A673 (cell line): ENCODE data around the gene CCDC178. TPM values are rescaled to one million over a fixed set of nuclear protein-coding genes. Genes with fewer than 3 reads are reported as not detected.

Experiments
- BruUV-seq: library from RNA; stranded (reverse); fragments of 400-500 nt; replicated peaks from 2 replicates; lab custom pipeline; 2021; lab: Mats Ljungman, UMichigan
- CTCF ChIA-PET: fragments of 300-600 bp; sonication (Branson Sonifier 250); formaldehyde crosslinking; loops from one replicate; lab custom pipeline; 2022; ENCODE audit warnings: antibody characterized with exemption; lab: Charles Lee
- POLR2A ChIA-PET: fragments of 300-600 bp; sonication (Branson Sonifier 250); formaldehyde crosslinking; loops from one replicate; lab custom pipeline; 2022; ENCODE audit warnings: antibody characterized with exemption; ENCODE audit not compliant: low non-redundant PET; lab: Charles Lee
- DNase-seq: peaks from one replicate; pipeline ENCODE4 v3.0.0-alpha.2; 2015; ENCODE audit warnings: low spot score
- H3K27ac ChIP-seq: fragments of 200-600 bp; sonication (generic); 2 replicates; pipeline ENCODE4 v1.5.1; 2016; ENCODE audit warnings: mixed run types, low read depth, mild to moderate bottlenecking, mixed read lengths, antibody characterized with exemption, low read length; ENCODE audit not compliant: poor library complexity, severe bottlenecking
- H3K27me3 ChIP-seq: fragments of 200-600 bp; sonication (generic); replicated peaks from 2 replicates; pipeline ENCODE4 v1.6.1; 2017; ENCODE audit warnings: mixed run types, low read depth, mild to moderate bottlenecking, mixed read lengths, antibody characterized with exemption, low read length; ENCODE audit not compliant: insufficient read depth, poor library complexity
- H3K36me3 ChIP-seq: fragments of 200-600 bp; sonication (generic); 2 replicates; pipeline ENCODE4 v1.6.1; 2016; ENCODE audit warnings: mixed run types, mild to moderate bottlenecking, mixed read lengths, antibody characterized with exemption, low read length; ENCODE audit not compliant: insufficient read depth, poor library complexity, severe bottlenecking
- H3K4me1 ChIP-seq: fragments of 200-600 bp; sonication (generic); 2 replicates; pipeline ENCODE4 v1.6.1; 2017; ENCODE audit warnings: mixed run types, mild to moderate bottlenecking, mixed read lengths, antibody characterized with exemption, low read length; ENCODE audit not compliant: insufficient read depth, poor library complexity, severe bottlenecking
- H3K4me3 ChIP-seq: fragments of 200-600 bp; sonication (generic); 2 replicates; pipeline ENCODE4 v1.5.1; 2016; ENCODE audit warnings: low read depth, mixed run types, mild to moderate bottlenecking, mixed read lengths, low read length; ENCODE audit not compliant: poor library complexity, severe bottlenecking
- H3K9me3 ChIP-seq: fragments of 200-600 bp; sonication (generic); 2 replicates; pipeline ENCODE4 v1.6.1; 2016; ENCODE audit warnings: mixed run types, low read depth, mild to moderate bottlenecking, mixed read lengths, antibody characterized with exemption, low read length; ENCODE audit not compliant: poor library complexity, severe bottlenecking
- EZH2 ChIP-seq: fragments of 200-600 bp; sonication (generic); IDR thresholded peaks from 2 replicates; pipeline ENCODE4 v1.6.1; 2017; ENCODE audit warnings: borderline replicate concordance, low read depth, mild to moderate bottlenecking, mixed read lengths, antibody characterized with exemption, low read length; ENCODE audit not compliant: poor library complexity, severe bottlenecking
- intact Hi-C: fragments of 100-400 bp; cut with micrococcal nuclease; formaldehyde crosslinking; loops from one replicate; pipeline ENCODE4 v1.10.0; 2022; ENCODE audit not compliant: unreplicated experiment
- total RNA-seq: library from RNA; stranded (reverse); gene quantifications from 2 replicates; pipeline ENCODE4 v1.2.3, GENCODE V29; 2021
- TF ChIP-seq, protein P1 (sequence below): fragments of 300-800, 200-600 bp; sonication (generic); conservative IDR thresholded peaks from 2 replicates; pipeline ENCODE4 v1.5.1; 2017; ENCODE audit warnings: low read depth, mild to moderate bottlenecking, antibody characterized with exemption, low read length, moderate library complexity, mixed read lengths

CCDC178 gene
- total RNA-seq, 1 experiment from 2014 or later = not detected

GRCh38 chr18:33128581-33128980 lies 311.9 kb downstream of the CCDC178 start:
- intact Hi-C loops = no loop called here
- CTCF ChIA-PET = no interaction called here

DNA sequence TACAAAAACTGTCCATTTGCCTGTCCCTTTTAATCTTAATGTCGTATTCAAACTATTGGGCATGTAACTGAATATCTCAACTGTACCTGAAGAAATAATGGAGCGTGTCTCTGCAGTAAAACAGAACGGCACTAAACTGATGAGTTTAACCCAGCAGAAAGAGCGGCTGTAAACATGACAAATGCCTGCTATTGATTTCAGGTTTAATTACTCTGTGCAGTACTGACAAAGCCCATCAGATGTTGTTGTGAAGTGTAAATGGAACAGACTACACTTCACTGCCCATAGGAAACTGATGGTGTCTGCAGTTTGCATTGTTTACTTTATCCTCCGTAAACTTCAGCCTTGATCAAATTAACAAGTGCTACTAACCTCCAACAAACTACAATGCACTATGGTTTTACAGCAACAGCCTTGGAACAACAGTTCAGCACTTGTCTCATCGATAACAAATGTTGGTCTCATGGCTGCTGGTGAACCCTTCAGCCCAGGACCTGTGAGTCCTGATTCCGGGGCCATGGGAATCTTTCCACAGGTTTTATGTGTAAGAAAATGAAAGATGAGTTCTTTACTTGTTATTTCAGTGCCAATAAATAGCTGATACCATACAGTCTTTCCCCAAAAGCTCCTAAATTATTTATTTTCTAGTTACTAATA lies 316.5 kb downstream of the CCDC178 start:
- Histone ChIP-seq H3K4me3 (no peak overlapping the region), H3K4me1 (no peaks in the 10 kb centered on the region), H3K36me3 (no peaks in the 10 kb centered on the region), H3K27me3 (no peaks in the 10 kb centered on the region), H3K27ac (no peak overlapping the region), H3K9me3 (no peaks in the 10 kb centered on the region)
- intact Hi-C loops = loop anchor here (2.0 kb wide), 1 partner anchor 21 kb away; no protein-coding TSS in a partner anchor
- ChIA-PET CTCF (no interaction called here), POLR2A (no interaction called here)
- no TSS peak for BruUV-seq
- no peak for TF ChIP-seq EZH2
- TF ChIP-seq, protein P1, sequence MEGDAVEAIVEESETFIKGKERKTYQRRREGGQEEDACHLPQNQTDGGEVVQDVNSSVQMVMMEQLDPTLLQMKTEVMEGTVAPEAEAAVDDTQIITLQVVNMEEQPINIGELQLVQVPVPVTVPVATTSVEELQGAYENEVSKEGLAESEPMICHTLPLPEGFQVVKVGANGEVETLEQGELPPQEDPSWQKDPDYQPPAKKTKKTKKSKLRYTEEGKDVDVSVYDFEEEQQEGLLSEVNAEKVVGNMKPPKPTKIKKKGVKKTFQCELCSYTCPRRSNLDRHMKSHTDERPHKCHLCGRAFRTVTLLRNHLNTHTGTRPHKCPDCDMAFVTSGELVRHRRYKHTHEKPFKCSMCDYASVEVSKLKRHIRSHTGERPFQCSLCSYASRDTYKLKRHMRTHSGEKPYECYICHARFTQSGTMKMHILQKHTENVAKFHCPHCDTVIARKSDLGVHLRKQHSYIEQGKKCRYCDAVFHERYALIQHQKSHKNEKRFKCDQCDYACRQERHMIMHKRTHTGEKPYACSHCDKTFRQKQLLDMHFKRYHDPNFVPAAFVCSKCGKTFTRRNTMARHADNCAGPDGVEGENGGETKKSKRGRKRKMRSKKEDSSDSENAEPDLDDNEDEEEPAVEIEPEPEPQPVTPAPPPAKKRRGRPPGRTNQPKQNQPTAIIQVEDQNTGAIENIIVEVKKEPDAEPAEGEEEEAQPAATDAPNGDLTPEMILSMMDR = no peak
- no peak for DNase-seq

More at GRCh38 chr18:33128581-33128980, 311.9 kb downstream of the CCDC178 start:
- Histone ChIP-seq H3K27me3 (no peaks in the 10 kb centered on the region), H3K4me3 (no peak overlapping the region), H3K27ac (no peak overlapping the region), H3K9me3 (no peaks in the 10 kb centered on the region), H3K4me1 (no peaks in the 10 kb centered on the region), H3K36me3 (no peaks in the 10 kb centered on the region)
- TF ChIP-seq, protein P1 = no peak
- no peak for TF ChIP-seq EZH2
- BruUV-seq = no TSS peak
- POLR2A ChIA-PET = no interaction called here
- DNase-seq = no peak

GRCh38 chr18:33116376-33116775 lies 324.1 kb downstream of the CCDC178 start:
- no peaks in the 10 kb centered on the region for H3K36me3 ChIP-seq
- POLR2A ChIA-PET = interaction anchor here (0.6 kb wide), 1 partner anchor 94 kb away, joined by 3 read pairs; no protein-coding TSS in a partner anchor
- no peaks in the 10 kb centered on the region for H3K9me3 ChIP-seq
- intact Hi-C loops = no loop called here
- H3K4me3 ChIP-seq = no peak overlapping the region
- CTCF ChIA-PET = no interaction called here
- no peak overlapping the region for H3K27ac ChIP-seq
- peak; percentile 12 for DNase-seq
- TF ChIP-seq EZH2 = no peak
- TF ChIP-seq, protein P1 = no peak
- no peaks in the 10 kb centered on the region for H3K27me3 ChIP-seq
- BruUV-seq = no TSS peak
- H3K4me1 ChIP-seq = no peaks in the 10 kb centered on the region
